Posterior vena cava (tissue), 2 donors: ENCODE results near the gene GNPNAT1. TPM values are rescaled to one million over a fixed set of nuclear protein-coding genes. Genes with fewer than 3 reads are reported as not detected.
"Not testable (repeated sequence)": the region's sequence is repeated elsewhere in the genome, so short reads cannot be mapped to it uniquely, and the experiment has no call there.

Source experiments
- DNase-seq: peaks from one replicate; pipeline ENCODE4 v3.0.0-alpha.2; 2020; ENCODE audit warnings: low spot score
- intact Hi-C, 2 donors: fragments of 100-400 bp; cut with DNase I; formaldehyde crosslinking; loops; one replicate each; pipeline versions ENCODE4 v1.14.1 to v1.14.2; 2022 to 2023
- total RNA-seq, 2 donors: library from RNA; stranded (reverse); fragmentation: NEBNext Ultra II Directional; extraction: Animal tissue kit (Norgen Biotek cat#: 25700); gene quantifications; one replicate each; pipeline ENCODE4 v1.2.1, GENCODE V29; 2021
- donor health status: DM: yes; HTN: yes; CAD: no.
- donor health status: DM: yes; HTN: yes; CAD: no.

GNPNAT1 gene
- total RNA-seq, 2 donors from 2014 or later = 18.3 to 34.4 TPM

DNA sequence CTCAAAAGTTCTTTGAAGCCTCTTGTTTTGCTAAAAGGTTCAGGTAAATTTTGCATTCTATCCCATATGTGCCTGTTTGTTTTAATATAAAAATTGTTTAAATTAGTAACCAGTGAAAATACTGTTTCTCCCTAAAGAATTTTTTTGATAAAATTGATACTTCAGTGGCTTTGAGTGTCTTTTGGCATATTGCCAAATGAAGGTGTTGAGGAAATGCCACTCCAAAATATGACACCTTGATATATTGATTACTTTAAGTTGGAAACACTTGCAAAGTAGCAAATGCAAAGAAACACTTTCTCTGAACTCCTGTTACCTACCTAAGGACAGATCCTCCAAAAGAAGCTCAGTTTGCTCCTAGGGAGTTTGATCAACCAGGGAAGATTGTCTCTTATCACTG is 53.0 kb downstream of the GNPNAT1 start:
- intact Hi-C loops = loop anchor here in 1 of 2 donors (10.0 kb wide), 1 partner anchor 46 kb away; no protein-coding TSS in a partner anchor
- no peak for DNase-seq

DNA sequence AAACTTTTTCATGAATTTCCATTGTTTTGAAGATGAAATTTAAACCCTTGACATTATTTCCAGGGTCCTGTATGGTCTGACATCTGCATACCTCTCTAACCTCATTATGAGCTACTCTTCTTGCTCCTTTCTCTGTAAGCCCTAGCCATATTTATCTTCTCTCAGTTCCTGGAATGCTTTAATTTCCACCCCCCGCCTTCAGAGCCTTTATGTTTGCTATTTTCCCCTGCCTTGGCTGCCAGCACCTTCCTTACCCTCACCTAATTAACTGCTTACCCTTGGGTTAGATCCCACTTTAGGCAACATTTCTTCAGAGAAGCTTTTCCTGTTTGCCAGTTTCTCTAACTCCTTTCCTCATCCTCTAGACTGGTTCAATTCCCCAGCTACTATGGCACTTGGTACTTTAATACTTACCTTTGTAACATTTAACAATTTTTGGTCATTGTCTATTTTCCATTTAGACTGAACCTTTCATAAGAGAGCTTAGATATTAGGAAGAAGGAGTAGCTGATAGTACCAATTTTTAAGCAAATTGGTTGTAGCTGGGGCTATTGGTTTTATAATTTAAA is 55.4 kb downstream of the GNPNAT1 start:
- intact Hi-C loops = loop anchor here in 1 of 2 donors (10.0 kb wide), 1 partner anchor 49 kb away; no protein-coding TSS in a partner anchor
- no peak for DNase-seq

DNA sequence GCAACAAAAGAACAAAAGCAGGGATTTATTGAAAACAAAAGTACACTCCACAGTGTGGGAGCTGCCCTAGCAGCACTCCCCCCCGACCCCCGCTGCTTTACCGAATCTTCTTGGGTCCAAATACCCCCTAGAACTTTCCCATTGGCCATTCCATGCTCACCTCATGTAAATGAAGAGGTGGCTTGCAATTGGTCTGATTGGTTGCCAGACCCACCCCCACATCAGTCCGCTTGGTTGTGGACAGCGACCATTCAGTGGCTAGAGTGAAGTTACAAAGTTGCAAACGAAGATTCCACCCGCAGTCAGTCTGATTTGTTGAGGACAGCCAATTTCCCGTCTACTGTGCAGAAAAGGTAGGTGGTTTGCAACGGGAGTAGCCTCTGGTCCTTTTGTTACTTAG is 57.6 kb downstream of the GNPNAT1 start:
- intact Hi-C loops = loop anchor here in 1 of 2 donors (10.0 kb wide), 1 partner anchor 51 kb away; no protein-coding TSS in a partner anchor
- DNase-seq = no peak

DNA sequence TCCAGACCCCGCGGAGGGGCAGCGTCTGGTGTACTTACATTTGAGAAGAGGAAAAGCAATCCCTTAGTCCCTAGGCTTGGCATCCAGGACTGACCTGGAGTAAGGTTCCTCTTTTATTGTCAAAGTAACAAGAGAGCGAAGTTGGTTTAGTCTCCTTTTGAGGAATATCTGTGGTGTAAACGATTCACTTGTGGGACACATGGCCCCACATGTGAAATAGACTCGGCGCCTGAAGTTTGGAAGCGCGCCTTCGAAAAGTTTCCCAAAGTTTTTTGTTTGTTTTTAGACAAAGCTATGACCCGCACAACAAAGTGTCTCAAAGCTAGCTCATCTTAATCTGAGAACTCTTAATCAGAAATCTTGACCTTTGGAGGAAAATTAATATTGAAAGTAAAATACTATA is 60.7 kb downstream of the GNPNAT1 start:
- intact Hi-C loops = loop anchor here in 1 of 2 donors (10.0 kb wide), 1 partner anchor 54 kb away; no protein-coding TSS in a partner anchor
- no peak for DNase-seq

DNA sequence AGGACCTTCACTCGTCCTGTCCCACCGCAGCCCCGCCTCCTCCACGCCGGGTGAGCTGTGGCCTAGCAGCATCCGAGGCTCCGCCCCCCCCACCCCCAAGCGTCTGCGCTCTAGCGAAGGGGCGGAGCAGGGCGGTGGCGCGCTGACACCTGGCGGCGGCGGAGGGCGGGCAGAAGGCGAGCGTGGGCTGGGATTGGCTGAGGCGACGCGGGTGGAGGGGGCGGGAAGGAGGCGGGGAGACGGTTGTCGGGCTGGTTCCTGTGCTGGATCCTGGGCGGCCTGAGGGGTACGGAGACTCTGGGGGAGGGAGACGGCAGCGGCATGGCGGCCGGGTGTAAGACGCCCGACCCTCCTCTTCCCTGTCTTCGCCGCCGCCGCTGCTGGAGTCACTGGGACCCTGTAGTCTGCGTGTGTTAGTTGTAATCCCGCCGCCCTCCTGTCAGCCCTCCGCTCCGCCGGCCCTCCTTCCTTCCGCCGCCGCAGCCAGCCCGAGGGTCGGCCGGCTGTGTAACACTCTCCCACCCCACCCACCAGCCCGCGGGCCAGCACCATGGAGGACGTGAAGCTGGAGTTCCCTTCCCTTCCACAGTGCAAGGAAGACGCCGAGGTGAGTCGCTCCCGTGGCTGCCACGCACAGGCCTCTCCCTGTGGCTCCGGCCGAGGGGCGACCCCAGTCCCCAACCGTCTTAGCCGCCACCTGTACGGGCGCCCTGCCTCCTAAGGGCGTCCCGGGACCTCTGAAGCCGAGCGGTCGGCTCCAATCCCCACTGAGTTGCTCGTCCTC is 61.3 kb downstream of the GNPNAT1 start, which contains the start of gene STYX:
Gene STYX (plus strand): TSS at position 242 of the 784 bp plus-strand sequence. CDS start 309 bp downstream, at position 551.
- intact Hi-C loops = loop anchor here in 1 of 2 donors (10.0 kb wide), 1 partner anchor 55 kb away; no protein-coding TSS in a partner anchor
- DNase-seq = peak; percentile 99

DNA sequence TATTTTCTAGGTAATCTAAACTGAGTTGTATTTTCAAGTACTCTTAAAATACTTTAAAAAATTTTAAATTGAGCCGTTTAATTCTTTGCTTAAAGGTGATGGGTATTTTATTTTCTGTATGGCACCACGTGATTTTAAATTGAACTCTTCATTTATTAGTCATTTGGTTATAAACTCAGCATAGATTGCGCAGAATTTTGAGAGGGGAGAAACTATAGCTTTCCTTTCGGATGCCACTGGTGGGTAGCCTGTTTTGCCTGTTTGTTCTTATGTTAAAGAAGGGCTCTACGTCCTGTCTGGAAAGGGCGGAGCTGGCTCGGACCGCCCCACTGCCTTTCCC is 61.9 kb downstream of the GNPNAT1 start:
- no peak for DNase-seq
- intact Hi-C loops = no loop called here

DNA sequence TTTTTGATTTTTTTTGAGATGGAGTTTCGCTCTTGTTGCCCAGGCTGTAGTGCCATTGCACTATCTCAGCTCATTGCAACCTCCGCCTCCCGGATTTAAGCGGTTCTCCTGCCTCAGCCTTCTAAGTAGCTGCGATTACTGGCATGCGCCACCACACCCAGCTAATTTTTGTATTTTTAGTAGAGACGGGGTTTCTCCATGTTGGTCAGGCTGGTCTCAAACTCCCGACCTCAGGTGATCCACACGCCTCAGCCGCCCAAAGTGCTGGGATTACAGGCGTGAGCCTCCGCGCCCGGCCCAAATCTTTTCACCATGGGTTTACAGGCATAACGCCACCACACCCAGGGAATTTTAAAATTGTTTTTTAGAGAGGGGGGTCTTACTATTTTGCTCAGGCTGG is 62.4 kb downstream of the GNPNAT1 start:
- DNase-seq, intact Hi-C loops: not testable (repeated sequence)

DNA sequence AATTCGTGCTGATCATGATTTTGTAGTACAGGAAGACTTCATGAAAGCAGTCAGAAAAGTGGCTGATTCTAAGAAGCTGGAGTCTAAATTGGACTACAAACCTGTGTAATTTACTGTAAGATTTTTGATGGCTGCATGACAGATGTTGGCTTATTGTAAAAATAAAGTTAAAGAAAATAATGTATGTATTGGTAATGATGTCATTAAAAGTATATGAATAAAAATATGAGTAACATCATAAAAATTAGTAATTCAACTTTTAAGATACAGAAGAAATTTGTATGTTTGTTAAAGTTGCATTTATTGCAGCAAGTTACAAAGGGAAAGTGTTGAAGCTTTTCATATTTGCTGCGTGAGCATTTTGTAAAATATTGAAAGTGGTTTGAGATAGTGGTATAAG is 63.9 kb downstream of the GNPNAT1 start:
- DNase-seq, intact Hi-C loops: not testable (repeated sequence)

Other genes starting within 250 kb of the GNPNAT1 start
- gene TXNDC16, start 239.1 kb downstream of the GNPNAT1 start, total RNA-seq = 1 to 10 TPM; 5.0 to 9.9 TPM
- gene GPR137C, start 238.8 kb downstream of the GNPNAT1 start, total RNA-seq = under 1 TPM; 0.32 to 0.33 TPM
- gene ERO1A, start 96.0 kb downstream of the GNPNAT1 start, total RNA-seq = 10 to 100 TPM; 36.5 to 54.6 TPM
- 10 to 100 TPM; 69.4 to 94.9 TPM for gene PSMC6, start 84.4 kb downstream of the GNPNAT1 start, total RNA-seq
- 10 to 100 TPM; 15.1 to 18.7 TPM for gene STYX, start 61.4 kb downstream of the GNPNAT1 start, total RNA-seq
- 100 to 1,000 TPM; 295 to 326 TPM for gene FERMT2, start 159.4 kb upstream of the GNPNAT1 start, total RNA-seq